Measurements from ENCODE around the gene AFF1. TPM values are rescaled to one million over a fixed set of nuclear protein-coding genes. Genes with fewer than 3 reads are reported as not detected.

Gene AFF1
- total RNA-seq, 1 experiment from 2014 or later: 61.9 TPM

- Mint-ChIP-seq H3K4me3 (ENCODE audit: unreplicated experiment) (no peak overlapping the region), H3K36me3 (ENCODE audit: insufficient read depth, unreplicated experiment) (peaks cover 4% of the 10 kb centered on the region), H3K9me3 (ENCODE audit: unreplicated experiment) (no peaks in the 10 kb centered on the region), H3K27me3 (ENCODE audit: insufficient read depth, unreplicated experiment) (no peaks in the 10 kb centered on the region), H3K27ac (ENCODE audit: low read depth, unreplicated experiment) (peak overlapping the region; percentile 63), H3K4me1 (ENCODE audit: insufficient read depth, unreplicated experiment) (peaks cover 7% of the 10 kb centered on the region)
- BruUV-seq (replicated peaks): no TSS peak
- ChIA-PET POLR2A (interaction anchor here (0.6 kb wide), 2 partner anchors 65 to 705 kb away, joined by 3 to 4 read pairs; no protein-coding TSS in a partner anchor), CTCF (interaction anchor here (0.7 to 1.7 kb wide), 4 partner anchors 50 to 410 kb away, joined by 3 to 4 read pairs (median 4); no protein-coding TSS in a partner anchor)
- no peak for TF ChIP-seq CTCF (IDR thresholded peaks at IDR 0.05; ENCODE audit: unreplicated experiment)
- no peak for DNase-seq (ENCODE audit: unreplicated experiment)
- intact Hi-C loops (cut with micrococcal nuclease): no loop called here
Measured at GRCh38 chr4:86908251-86908657, 26.6 kb upstream of the AFF1 start.

- Mint-ChIP-seq H3K27me3 (ENCODE audit: insufficient read depth, unreplicated experiment) (no peaks in the 10 kb centered on the region), H3K4me1 (ENCODE audit: insufficient read depth, unreplicated experiment) (peaks cover 7% of the 10 kb centered on the region), H3K4me3 (ENCODE audit: unreplicated experiment) (no peak overlapping the region), H3K27ac (ENCODE audit: low read depth, unreplicated experiment) (no peak overlapping the region), H3K9me3 (ENCODE audit: unreplicated experiment) (no peaks in the 10 kb centered on the region), H3K36me3 (ENCODE audit: insufficient read depth, unreplicated experiment) (no peaks in the 10 kb centered on the region)
- ChIA-PET CTCF (interaction anchor here (0.6 to 1.7 kb wide), 10 partner anchors 9 to 411 kb away, joined by 3 to 6 read pairs (median 4); no protein-coding TSS in a partner anchor), POLR2A (interaction anchor here (0.8 kb wide), 1 partner anchor 26 kb away, joined by 3 read pairs; no protein-coding TSS in a partner anchor)
- intact Hi-C loops (cut with micrococcal nuclease): no loop called here
- DNase-seq (ENCODE audit: unreplicated experiment): no peak
- no peak for TF ChIP-seq CTCF (IDR thresholded peaks at IDR 0.05; ENCODE audit: unreplicated experiment)
- BruUV-seq (replicated peaks): no TSS peak
Measured at GRCh38 chr4:86909546-86910295, 25.1 kb upstream of the AFF1 start.

- no peaks in the 10 kb centered on the region for H3K36me3 Mint-ChIP-seq (ENCODE audit: insufficient read depth, unreplicated experiment)
- no TSS peak for BruUV-seq (replicated peaks)
- intact Hi-C loops (cut with micrococcal nuclease): no loop called here
Measured at GRCh38 chr4:86910369-86910768, 24.4 kb upstream of the AFF1 start.

More at GRCh38 chr4:86910369-86910768, 24.4 kb upstream of the AFF1 start:
- Mint-ChIP-seq H3K27ac (ENCODE audit: low read depth, unreplicated experiment) (no peak overlapping the region), H3K27me3 (ENCODE audit: insufficient read depth, unreplicated experiment) (no peaks in the 10 kb centered on the region), H3K4me3 (ENCODE audit: unreplicated experiment) (no peak overlapping the region), H3K9me3 (ENCODE audit: unreplicated experiment) (no peaks in the 10 kb centered on the region), H3K4me1 (ENCODE audit: insufficient read depth, unreplicated experiment) (peaks cover 7% of the 10 kb centered on the region)
- no peak for DNase-seq (ENCODE audit: unreplicated experiment)
- ChIA-PET CTCF (interaction anchor here (0.7 to 1.7 kb wide), 6 partner anchors 10 to 388 kb away, joined by 3 to 5 read pairs (median 5); no protein-coding TSS in a partner anchor), POLR2A (interaction anchor here (0.8 to 1.6 kb wide), 2 partner anchors 11 to 25 kb away, joined by 3 to 5 read pairs; no protein-coding TSS in a partner anchor)
- no peak for TF ChIP-seq CTCF (IDR thresholded peaks at IDR 0.05; ENCODE audit: unreplicated experiment)

Measured in MCF 10A (cell line).